Retinal pigment epithelial cell (primary cell): ENCODE results near the gene TLX2.

Source experiments
- DNase-seq: peaks from one replicate; pipeline ENCODE4 v3.0.0-alpha.2; 2010; ENCODE audit warnings: low read depth
- H3K4me3 ChIP-seq: 2 replicates; pipeline ENCODE4 v1.5.1; 2011; ENCODE audit warnings: mild to moderate bottlenecking, low read length, control low read depth, moderate library complexity
- CTCF ChIP-seq: conservative IDR thresholded peaks from 2 replicates; pipeline ENCODE4 v1.5.1; 2011; ENCODE audit warnings: low read depth, low read length, control low read depth, inconsistent platforms

Gene TLX2

GRCh38 chr2:74550231-74550630, 36.0 kb downstream of the TLX2 start:
- TF ChIP-seq CTCF: no peak
- H3K4me3 ChIP-seq: no peak overlapping the region
- DNase-seq: no peak

- DNase-seq: no peak
- TF ChIP-seq CTCF: no peak
- no peak overlapping the region for H3K4me3 ChIP-seq
Observed at GRCh38 chr2:74551530-74551929, 37.3 kb downstream of the TLX2 start.

DNA sequence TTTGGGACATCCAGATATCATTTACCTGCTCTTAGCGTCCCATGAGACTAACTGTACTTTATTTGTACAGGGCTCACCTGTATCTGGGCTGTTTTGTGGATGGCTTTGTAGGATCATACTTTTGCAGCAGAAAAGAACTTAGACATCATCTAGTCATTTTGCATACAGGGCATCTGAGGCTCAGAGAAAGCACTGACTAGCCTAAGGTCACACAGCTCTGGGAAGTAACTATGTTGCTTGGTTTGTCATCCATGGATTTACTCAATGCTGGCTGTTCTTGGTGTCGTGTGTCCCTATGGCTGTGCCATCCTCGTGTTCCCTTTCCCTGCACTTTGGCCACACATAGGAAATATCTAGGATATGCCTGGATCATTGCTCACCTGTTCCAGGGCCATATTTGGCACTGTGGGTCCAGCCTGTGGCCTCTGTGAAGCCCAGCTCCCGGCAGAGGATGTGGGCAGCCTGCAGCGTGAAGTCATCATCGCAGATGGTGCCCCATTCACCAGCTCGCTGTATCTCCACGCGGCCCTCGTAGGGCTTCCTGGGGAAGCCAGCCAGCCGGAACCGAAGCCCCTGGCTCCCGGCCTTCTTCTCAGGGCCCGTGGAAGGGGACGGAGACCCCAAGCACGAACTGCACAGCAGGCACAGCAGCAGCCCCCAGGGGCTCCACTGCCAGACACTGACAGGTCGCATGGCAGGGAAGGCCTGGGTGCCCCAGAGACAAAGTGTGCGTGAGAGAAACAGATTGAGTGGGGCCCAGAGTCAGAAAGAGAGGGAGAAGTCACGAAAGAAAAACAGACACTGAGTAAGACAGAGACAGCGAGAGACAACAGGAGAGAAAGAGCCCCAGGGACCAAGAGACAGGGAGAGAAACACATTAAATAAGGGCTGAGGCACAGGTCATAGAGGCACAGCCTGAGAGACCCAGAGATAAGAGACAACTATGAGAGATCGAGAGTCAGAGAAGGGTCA, 38.0 kb downstream of the TLX2 start:
- no peak for DNase-seq
- TF ChIP-seq CTCF: no peak
- H3K4me3 ChIP-seq: no peak overlapping the region

GRCh38 chr2:74552914-74553811, 38.9 kb downstream of the TLX2 start:
- H3K4me3 ChIP-seq: peak overlapping the region; percentile 94
- no peak for TF ChIP-seq CTCF
- DNase-seq: no peak

DNA sequence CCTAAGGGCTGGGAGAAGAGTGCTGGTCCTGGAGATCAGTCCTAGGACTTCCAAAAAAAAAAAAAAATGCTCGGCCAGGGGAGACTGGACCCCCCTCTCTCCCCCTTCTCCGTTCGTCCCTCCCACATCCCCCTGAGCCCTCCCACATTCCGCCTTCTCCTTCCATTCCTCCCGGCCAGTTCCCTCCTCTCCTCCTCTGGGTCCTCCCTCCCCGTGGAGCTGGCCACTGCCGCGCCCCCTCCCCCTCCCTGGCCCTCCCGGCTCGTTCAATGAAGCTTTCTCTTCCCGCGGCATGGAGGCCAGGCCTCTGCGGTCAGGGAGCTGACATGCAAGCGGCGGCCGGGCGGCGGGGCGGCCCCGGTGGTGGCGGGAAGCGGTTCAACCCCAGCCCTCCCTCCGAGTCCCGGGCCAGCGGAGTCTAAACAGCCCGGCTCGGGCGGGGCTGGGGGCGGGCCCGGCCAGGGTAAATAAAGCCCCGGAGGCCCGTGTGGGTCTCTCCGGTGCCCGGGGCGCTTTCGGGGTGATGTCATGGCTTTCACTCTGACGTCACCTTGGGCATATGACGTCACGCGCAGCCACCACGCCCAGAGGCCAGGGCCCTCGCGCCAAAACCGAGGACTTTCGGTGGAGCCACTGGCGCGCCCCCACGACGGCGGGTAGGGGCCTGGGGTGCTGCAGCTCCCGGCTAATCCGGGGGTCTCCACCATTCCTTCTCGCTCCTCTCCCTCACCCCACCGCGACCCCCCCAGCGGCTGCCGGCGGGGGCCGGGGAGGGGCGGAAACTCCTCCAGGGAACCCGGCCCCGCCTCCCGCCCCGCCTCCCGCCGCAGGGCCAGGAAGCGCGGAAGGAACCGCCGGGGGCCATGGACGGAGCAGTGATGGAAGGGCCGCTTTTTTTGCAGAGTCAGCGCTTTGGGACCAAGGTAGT, 39.9 kb downstream of the TLX2 start, which contains the start of the genes DOK1 and LOXL3:
TSS of gene DOK1 (plus strand) at position 829 of the 928 bp plus-strand sequence. CDS start at position 864, 35 bp downstream.
TSS of gene LOXL3 (minus strand) at position 51 of the 928 bp plus-strand sequence. CDS start 1,308 bp downstream, outside the sequence.
- peak; percentile 53 for DNase-seq
- no peak for TF ChIP-seq CTCF
- peak within 1 kb of the TSS; percentile 94 for H3K4me3 ChIP-seq
